Neural cell (in vitro differentiated cells): Measurements from ENCODE around the gene ZBTB42.

Experiments
- CTCF ChIP-seq: fragments of 450-650 bp; IDR thresholded peaks from 2 replicates; pipeline ENCODE4 v1.5.1; 2014; ENCODE audit warnings: antibody characterized with exemption, mild to moderate bottlenecking, moderate library complexity; ENCODE audit not compliant: poor library complexity, severe bottlenecking
- EP300 ChIP-seq: fragments of 450-650 bp; conservative IDR thresholded peaks from 2 replicates; pipeline ENCODE4 v1.6.1; 2014; ENCODE audit warnings: antibody characterized with exemption, mild to moderate bottlenecking, moderate library complexity; ENCODE audit not compliant: poor library complexity, severe bottlenecking
- EZH2 ChIP-seq: fragments of 200-600, 300-800 bp; shearing (Covaris generic), sonication (generic); IDR thresholded peaks from 2 replicates; pipeline ENCODE4 v1.6.1; 2014; ENCODE audit warnings: antibody characterized with exemption, low read length, borderline replicate concordance, mild to moderate bottlenecking; ENCODE audit not compliant: insufficient read depth, poor library complexity, severe bottlenecking
- POLR2AphosphoS5 ChIP-seq: IDR thresholded peaks from 2 replicates; pipeline ENCODE4 v1.6.1; 2012

DNA sequence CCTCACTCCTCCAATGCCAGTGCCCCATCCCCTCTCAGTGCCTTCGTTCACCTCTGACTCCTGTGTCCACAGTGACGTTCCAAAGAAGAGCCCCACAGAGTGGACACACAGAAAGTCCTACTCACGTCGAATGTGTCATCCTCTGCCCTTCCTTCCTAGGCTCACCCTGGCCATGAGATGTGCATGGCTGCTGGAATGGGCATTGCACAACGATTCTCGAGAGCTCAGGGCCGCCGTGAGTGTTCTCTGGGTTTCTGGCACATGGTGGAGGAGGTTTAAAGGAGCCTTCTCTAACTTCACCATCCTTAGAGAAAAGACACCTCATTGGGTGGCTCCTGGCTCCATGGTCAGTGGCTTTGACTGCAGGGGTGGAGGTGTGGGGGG, 51.4 kb downstream of the ZBTB42 start:
- TF ChIP-seq CTCF (no peak), EZH2 (no peak), POLR2AphosphoS5 (no peak), EP300 (no peak)
